SK-N-SH (cell line): ENCODE results near the gene DGKD. TPM values are rescaled to one million over a fixed set of nuclear protein-coding genes. Genes with fewer than 3 reads are reported as not detected.
A peak's percentile ranks its signal among the peaks of the same experiment; 100 is the strongest.

ENCODE experiments used
- CTCF ChIA-PET: fragments of 300-600, 350-600 bp; formaldehyde crosslinking; extraction: SDS; loops from one replicate; lab custom pipeline; 2021; lab: Yijun Ruan, JAX
- POLR2A ChIA-PET: fragments of 350-600 bp; sonication (Branson Sonifier 250); formaldehyde crosslinking; extraction: SDS; loops from one replicate; lab custom pipeline; 2020; ENCODE audit warnings: antibody characterized with exemption, inconsistent platforms; lab: Yijun Ruan, JAX
- DNase-seq: peaks from one replicate; pipeline ENCODE4 v3.0.0; 2012
- H2AFZ ChIP-seq: fragments of 200-600 bp; sonication (generic); 2 replicates; pipeline ENCODE4 v1.8.1; 2016; ENCODE audit warnings: antibody characterized with exemption, mild to moderate bottlenecking, low read depth
- H3F3A ChIP-seq: fragments of 200-600 bp; sonication (generic); replicated peaks from 2 replicates; pipeline ENCODE3; 2016; ENCODE audit warnings: antibody characterized with exemption, mild to moderate bottlenecking; ENCODE audit not compliant: insufficient read depth
- H3K27ac ChIP-seq, 2 experiments: fragments of 200-500 bp in 1 of 2; fragments of 200-600 bp in 1 of 2; sonication (Bioruptor generic) in 1 of 2; sonication (generic), shearing (Covaris generic) in 1 of 2; 2 replicates each; pipeline versions ENCODE4 v1.5.1 to v1.6.1; 2014 to 2016; ENCODE audit warnings: low read depth in 2 of 2, inconsistent platforms in 1 of 2, low read length in 1 of 2, mild to moderate bottlenecking in 1 of 2, mixed read lengths in 1 of 2
- H3K27me3 ChIP-seq: fragments of 200-600 bp; sonication (generic), shearing (Covaris generic); 2 replicates; pipeline ENCODE4 v1.6.1; 2016; ENCODE audit warnings: mixed run types; ENCODE audit not compliant: insufficient read depth
- H3K36me3 ChIP-seq, 2 experiments: fragments of 200-500 bp in 1 of 2; fragments of 200-600 bp in 1 of 2; sonication (Bioruptor generic) in 1 of 2; sonication (generic) in 1 of 2; replicated peaks in 1 of 2; 2 replicates each; pipeline versions ENCODE3 to v1.5.1; 2014 to 2016; ENCODE audit warnings: low read length in 1 of 2, mild to moderate bottlenecking in 1 of 2; ENCODE audit not compliant: insufficient read depth in 2 of 2, control insufficient read depth in 1 of 2
- H3K4me1 ChIP-seq, 2 experiments: fragments of 200-500 bp in 1 of 2; fragments of 200-600 bp in 1 of 2; sonication (Bioruptor generic) in 1 of 2; sonication (generic), shearing (Covaris generic) in 1 of 2; 2 replicates each; pipeline versions ENCODE4 v1.5.1 to v1.6.1; 2014 to 2016; ENCODE audit warnings: low read depth in 1 of 2, low read length in 1 of 2, mixed run types in 1 of 2; ENCODE audit not compliant: insufficient read depth in 2 of 2, control insufficient read depth in 1 of 2
- H3K4me2 ChIP-seq: fragments of 200-600 bp; sonication (generic), shearing (Covaris generic); 2 replicates; pipeline ENCODE4 v1.6.1; 2017; ENCODE audit warnings: mixed run types
- H3K4me3 ChIP-seq, 2 experiments: fragments of 200-500 bp in 1 of 2; fragments of 200-600 bp in 1 of 2; sonication (Bioruptor generic) in 1 of 2; sonication (generic), shearing (Covaris generic) in 1 of 2; 2 replicates each; pipeline versions ENCODE4 v1.5.1 to v1.8.1; 2014 to 2016; ENCODE audit warnings: low read depth in 2 of 2, inconsistent platforms in 1 of 2, low read length in 1 of 2, mild to moderate bottlenecking in 1 of 2, mixed read lengths in 1 of 2, moderate library complexity in 1 of 2
- H3K79me2 ChIP-seq: fragments of 200-600 bp; sonication (generic); 2 replicates; pipeline ENCODE4 v1.8.1; 2017; ENCODE audit warnings: mild to moderate bottlenecking; ENCODE audit not compliant: insufficient read depth
- H3K9ac ChIP-seq: fragments of 200-600 bp; sonication (generic); 2 replicates; pipeline ENCODE4 v1.6.1; 2017; ENCODE audit warnings: mixed run types
- H3K9me2 ChIP-seq: fragments of 200-600 bp; sonication (generic); 2 replicates; pipeline ENCODE4 v1.6.1; 2017; ENCODE audit warnings: mixed run types
- H3K9me3 ChIP-seq: fragments of 200-600 bp; sonication (generic); 2 replicates; pipeline ENCODE4 v1.6.1; 2017; ENCODE audit warnings: mixed run types, mild to moderate bottlenecking, moderate library complexity
- H4K20me1 ChIP-seq: fragments of 200-600 bp; sonication (generic); 2 replicates; pipeline ENCODE4 v1.6.1; 2017; ENCODE audit warnings: mild to moderate bottlenecking, mixed run types; ENCODE audit not compliant: insufficient read depth
- CTCF ChIP-seq: fragments of 200-600 bp; sonication (generic); IDR thresholded peaks from 2 replicates; pipeline ENCODE4 v1.6.1; 2017; ENCODE audit warnings: antibody characterized with exemption, mild to moderate bottlenecking, moderate library complexity
- IRF3 ChIP-seq: fragments of 150-350 bp; IDR thresholded peaks from 2 replicates; pipeline ENCODE4 v1.6.1; 2016; ENCODE audit warnings: mild to moderate bottlenecking, low read depth, low read length
- NRF1 ChIP-seq: IDR thresholded peaks from 2 replicates; pipeline ENCODE4 v1.6.1; 2012; ENCODE audit warnings: low read depth, mild to moderate bottlenecking, low read length
- PBX3 ChIP-seq: IDR thresholded peaks from 2 replicates; pipeline ENCODE4; 2012
- POLR2AphosphoS5 ChIP-seq: IDR thresholded peaks from 2 replicates; pipeline ENCODE4 v1.6.1; 2012; ENCODE audit warnings: low read depth, low read length
- RAD21 ChIP-seq: IDR thresholded peaks from 2 replicates; pipeline ENCODE4 v1.6.1; 2012; ENCODE audit warnings: mild to moderate bottlenecking, low read length
- SMC3 ChIP-seq: IDR thresholded peaks from 2 replicates; pipeline ENCODE4 v1.6.1; 2012; ENCODE audit warnings: low read depth, low read length, improper control_type of control experiment
- TCF12 ChIP-seq: IDR thresholded peaks from 2 replicates; pipeline ENCODE4 v1.4.0; 2012
- USF2 ChIP-seq: fragments of 150-350 bp; IDR thresholded peaks from 2 replicates; pipeline ENCODE4 v1.6.1; 2017; ENCODE audit warnings: antibody characterized with exemption, low read length, low read depth, borderline replicate concordance
- ZBTB33 ChIP-seq: IDR thresholded peaks from 2 replicates; pipeline ENCODE4 v1.4.0; 2012; ENCODE audit warnings: low read depth, borderline replicate concordance
- WGBS: methylation state at CpG from one replicate; pipeline ENCODE4 v1.1.6; 2017; ENCODE audit warnings: low lambda C conversion rate; 5-methylcytosine and 5-hydroxymethylcytosine counted together
- polyA plus RNA-seq, 3 experiments: library from polyadenylated mRNA; depleted of rRNA; stranded (reverse); fragments of >200 nt; gene quantifications; 2 replicates each; pipeline ENCODE4 v1.2.3, GENCODE V29; 2012

DGKD gene
- polyA plus RNA-seq, 1 of the 3 experiments (the other 2 are of a cell fraction) = 21.7 TPM

- Histone ChIP-seq H3K4me3 (no peak overlapping the region; a peak in 1 of 4 replicates), H3K9ac (peak overlapping the region; percentile 46; the same call in 1 of the 2 replicates), H2AFZ (no peak overlapping the region), H3F3A (peaks cover 3% of the 10 kb centered on the region), H3K27me3 (no peaks in the 10 kb centered on the region), H3K4me1 (peaks cover 29 to 30% of the 10 kb centered on the region in 2 experiments; a peak in 3 of 4 replicates), H3K27ac (peak overlapping the region in 1 of 2 experiments; percentile 86; a peak in 2 of 4 replicates), H3K4me2 (peak overlapping the region; percentile 30; the same call in 1 of the 2 replicates), H3K36me3 (no peaks in the 10 kb centered on the region), H3K9me2 (no peaks in the 10 kb centered on the region), H4K20me1 (0 out of 2 replicates have a peak, but pooled peaks cover 10% of the 10 kb centered on the region), H3K9me3 (no peaks in the 10 kb centered on the region), H3K79me2 (peaks cover 16% of the 10 kb centered on the region; the same call in 1 of the 2 replicates)
- no peak for DNase-seq
- CTCF ChIA-PET = no interaction called here
- TF ChIP-seq NRF1 (no peak), SMC3 (no peak), ZBTB33 (no peak), PBX3 (no peak), CTCF (no peak), IRF3 (no peak), POLR2AphosphoS5 (no peak), TCF12 (no peak), USF2 (no peak), RAD21 (no peak)
- WGBS = 72% methylated on average over 7 of the region's 7 CpGs
- POLR2A ChIA-PET = no interaction called here
These were observed 2.9 kb upstream of the DGKD start for GRCh38 chr2:233351423-233351822.
